Renal pelvis (tissue), 4 donors: Measurements from ENCODE around the gene NOMO2. TPM values are rescaled to one million over a fixed set of nuclear protein-coding genes. Genes with fewer than 3 reads are reported as not detected.
"Not testable (repeated sequence)": the region's sequence is repeated elsewhere in the genome, so short reads cannot be mapped to it uniquely, and the experiment has no call there.

Experiments used
- DNase-seq: peaks from one replicate; pipeline ENCODE4 v3.0.0-alpha.2; 2013
- polyA plus RNA-seq, 3 donors: library from polyadenylated mRNA; unstranded; fragments of 120-200 nt; gene quantifications; one replicate each; pipeline ENCODE4 v1.2.1, GENCODE V29; 2013; ENCODE audit not compliant: insufficient read length in 3 of 3

Gene NOMO2
- polyA plus RNA-seq, 3 donors, result 45.2 to 74.4 (median 66.3) TPM

DNA sequence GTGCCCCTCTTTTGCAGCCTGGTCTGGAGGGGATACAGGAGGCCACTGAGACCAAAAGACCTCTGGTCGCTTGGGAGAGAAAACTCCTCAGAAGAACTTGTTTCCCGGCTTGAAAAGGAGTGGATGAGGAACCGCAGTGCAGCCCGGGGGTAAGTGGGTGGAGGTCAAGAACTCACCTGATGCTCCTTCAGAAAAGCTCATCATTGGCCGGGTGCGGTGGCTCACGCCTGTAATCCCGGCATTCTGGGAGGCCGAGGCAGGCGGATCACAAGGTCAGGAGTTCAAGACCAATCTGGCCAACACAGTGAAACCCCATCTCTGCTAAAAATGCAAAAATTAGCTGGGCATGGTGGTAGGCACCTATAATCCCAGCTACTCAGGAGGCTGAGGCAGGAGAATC, 23.9 kb upstream of the NOMO2 start:
- DNase-seq, result not testable (repeated sequence)

- DNase-seq, result no peak
Measured at GRCh38 chr16:18582902-18583301, 21.0 kb upstream of the NOMO2 start.

DNA sequence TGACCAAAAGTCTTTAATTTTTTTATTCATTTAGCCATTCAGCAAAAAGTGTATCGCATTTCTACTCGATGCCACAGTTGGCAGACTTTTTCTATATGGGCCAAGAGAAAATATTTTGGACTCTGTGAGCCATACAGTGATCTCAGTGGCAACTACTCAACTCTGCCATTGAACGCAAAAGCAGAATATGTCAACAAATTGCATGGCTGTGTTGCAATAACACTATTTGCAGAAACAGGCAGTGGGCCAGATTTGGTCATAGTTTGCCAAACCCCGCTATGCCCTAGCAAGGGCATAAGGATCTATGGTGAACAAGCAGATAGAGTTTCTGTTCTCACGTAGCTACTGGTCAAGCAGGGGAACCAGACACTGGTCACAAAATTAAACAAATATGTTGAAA, 18.5 kb upstream of the NOMO2 start:
- DNase-seq, result not testable (repeated sequence)

DNA sequence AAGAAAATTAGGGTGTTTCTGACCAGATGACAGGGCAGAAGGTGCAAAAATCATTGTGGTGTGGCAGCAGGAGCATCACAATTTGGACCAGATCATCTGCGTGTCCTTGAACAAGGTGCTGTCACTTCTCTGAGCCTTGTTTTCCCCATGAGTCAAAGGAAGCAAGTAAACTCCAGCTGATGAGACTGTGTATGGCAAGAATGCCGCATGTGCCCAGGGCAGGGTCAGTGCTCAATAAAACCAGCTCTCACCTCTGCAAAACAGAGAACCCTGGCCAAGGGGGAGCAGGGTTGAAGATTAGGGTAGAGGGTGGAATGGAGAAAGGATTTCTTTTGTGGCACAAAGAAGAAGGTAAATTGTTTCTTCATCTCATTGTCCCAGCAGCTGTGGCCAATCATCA, 17.4 kb upstream of the NOMO2 start:
- not testable (repeated sequence) for DNase-seq

GRCh38 chr16:18577942-18578341, 16.0 kb upstream of the NOMO2 start:
- not testable (repeated sequence) for DNase-seq

GRCh38 chr16:18575945-18576344, 14.0 kb upstream of the NOMO2 start:
- not testable (repeated sequence) for DNase-seq

DNA sequence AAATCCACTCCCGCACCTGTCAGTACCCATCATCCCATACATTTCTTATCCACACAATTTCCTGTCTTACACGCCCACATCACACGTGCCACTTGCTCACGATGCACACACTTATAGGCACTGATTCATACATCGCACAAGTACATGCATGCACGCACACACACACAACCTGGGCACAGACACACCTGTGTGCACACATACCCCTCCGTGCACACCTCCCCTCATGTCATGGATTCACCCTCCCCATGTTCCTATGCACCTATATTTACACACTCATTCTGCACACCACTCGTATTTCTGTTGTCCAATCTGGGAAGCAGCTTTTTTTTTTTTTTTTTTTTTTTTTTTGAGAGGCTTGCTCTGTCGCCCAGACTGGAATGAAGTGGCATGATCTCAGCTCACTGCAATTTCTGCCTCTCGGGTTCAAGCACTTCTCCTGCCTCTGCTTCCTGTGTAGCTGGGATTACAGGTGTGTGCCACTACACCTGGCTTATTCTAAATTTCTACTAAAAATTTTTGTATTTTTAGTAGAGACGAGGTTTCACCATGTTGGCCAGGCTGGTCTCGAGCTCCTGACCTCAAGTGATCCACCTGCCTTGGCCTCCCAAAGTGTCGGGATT, 13.5 kb upstream of the NOMO2 start:
- not testable (repeated sequence) for DNase-seq

DNA sequence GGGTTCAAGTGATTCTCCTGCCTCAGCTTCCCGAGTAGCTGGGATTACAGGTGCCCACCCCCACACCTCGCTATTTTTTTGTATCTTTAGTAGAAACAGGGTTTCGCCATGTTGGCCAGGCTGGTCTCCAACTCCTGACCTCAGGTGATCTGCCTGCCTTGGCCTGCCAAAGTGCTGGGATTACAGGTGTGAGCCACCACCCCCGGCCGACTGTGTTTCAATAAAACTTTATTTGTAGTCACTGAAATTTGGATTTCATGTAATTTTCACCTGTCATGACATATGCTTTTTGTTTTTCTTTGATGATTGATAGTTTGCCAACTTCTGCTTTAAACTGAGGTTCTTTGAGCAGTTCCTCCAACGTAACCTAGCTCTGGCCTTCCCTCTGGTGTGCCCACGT, 12.0 kb upstream of the NOMO2 start:
- not testable (repeated sequence) for DNase-seq

DNA sequence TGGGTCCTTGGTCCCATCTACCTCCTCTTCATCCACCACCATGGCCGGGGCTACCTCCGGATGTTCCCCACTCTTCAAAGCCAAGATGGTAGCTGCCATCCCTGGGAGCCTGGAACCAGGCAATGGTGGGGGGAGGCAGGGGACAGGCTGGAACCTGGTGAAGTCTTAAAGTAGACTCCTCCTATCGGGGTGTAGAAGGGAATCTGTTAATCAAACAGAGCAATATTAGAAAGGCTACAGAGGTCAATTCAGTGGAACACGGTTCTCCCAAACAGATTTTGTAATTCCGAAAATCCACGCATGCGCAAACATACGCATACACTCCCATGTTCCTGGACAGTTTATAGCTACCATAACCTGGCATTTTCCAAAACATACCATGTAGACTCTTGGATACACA, 11.1 kb upstream of the NOMO2 start:
- not testable (repeated sequence) for DNase-seq

DNA sequence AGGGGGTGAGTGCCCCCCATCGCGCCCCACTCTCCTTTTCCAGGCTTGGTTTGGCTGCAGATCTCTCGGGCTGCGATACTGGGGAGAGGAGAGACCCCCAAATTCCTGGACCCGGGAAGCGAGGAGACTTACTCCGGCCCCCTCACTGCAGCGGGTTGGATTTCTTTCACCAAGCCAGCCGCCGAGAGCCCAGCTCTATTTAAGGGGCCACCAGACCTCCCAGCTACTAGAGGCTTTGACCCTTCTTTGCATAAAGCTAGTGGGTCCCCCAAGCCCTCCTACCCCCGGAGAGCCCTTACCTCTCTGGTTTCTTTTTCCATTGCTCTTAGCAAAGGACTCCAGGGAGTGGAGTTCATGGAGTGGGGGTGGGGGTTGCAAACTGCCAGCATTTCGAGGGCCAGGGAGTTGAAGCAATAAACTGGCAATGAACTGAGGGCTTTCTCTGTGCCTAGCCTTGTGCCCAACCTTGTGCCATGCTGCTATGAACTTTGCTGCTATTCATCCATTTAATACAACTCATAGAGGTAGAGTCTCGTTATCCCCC, 9.5 kb upstream of the NOMO2 start:
- not testable (repeated sequence) for DNase-seq

DNA sequence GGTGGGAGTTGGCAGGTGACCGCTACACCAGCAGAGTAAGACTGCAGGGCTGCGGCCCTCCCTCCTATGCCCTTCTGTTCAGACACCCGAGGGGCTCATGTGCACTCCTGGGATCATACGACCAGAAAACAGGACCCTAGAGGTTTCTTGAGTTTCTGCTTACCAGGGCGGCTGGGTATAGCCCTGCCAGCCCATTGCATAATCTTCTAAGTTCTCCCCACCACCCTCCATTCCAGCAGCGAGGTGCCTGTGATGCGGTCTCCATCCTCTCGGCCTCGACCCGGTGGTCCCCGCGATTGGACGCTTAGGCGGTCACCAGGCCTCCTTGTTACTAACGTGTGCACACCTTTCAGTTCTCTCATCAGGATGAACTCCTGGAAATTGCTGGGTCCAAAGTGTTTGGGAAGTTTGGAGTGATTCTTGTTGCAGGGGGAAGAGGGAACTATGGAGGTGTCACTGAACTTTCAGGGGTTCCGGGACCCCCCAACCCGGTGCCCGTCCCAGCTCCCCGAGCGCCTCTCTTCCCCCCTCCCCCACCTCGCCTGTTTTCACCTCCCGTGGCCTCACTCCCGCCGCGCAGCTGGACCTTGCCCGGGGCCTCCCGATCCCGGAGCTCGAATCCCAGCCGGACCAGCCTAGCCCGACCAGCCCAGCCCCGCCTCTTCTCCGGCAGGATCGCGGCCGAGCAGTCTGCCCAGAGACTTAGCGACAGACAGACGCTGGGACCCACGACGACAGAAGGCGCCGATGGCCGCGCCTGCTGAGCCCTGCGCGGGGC, 8.8 kb upstream of the NOMO2 start:
- DNase-seq, result not testable (repeated sequence)

DNA sequence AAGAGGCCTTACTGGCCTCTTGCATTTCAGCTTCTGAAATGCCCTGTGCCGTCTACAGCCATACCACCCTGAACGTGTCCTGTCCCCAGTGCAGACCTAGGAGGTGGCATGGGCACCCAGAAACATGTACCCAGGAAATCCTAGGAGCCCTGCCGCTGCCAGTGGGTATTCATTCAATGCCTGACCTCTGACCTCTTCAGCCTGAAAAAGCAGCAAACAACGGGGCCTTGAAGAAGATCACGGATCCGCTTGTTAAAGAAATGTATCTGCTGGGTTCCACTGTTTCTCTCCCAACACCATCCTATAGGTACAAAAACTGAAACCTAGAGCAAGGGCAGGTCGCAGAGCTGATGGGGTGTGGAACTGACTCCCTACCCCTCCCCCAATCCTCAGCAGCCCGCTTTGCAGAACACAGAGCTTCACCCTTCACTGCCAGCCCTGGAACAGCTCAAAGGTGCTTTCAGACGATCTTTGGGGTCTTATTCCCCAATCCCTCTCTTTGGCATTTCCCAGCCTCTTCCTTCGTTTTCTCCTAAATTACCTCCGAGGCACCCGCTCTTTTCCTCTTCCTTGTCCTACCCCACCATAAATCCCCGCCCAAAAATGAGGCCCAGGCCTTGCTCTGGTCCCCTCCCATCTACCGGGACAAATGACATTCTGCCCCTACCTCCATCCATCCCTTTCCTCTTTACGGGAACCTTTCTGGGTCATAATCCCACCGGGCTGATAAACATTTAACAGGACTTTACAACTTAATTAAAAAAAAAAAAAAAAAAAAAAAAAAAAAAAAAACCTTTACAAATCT, 1.3 kb downstream of the NOMO2 start:
- DNase-seq, result not testable (repeated sequence)

DNA sequence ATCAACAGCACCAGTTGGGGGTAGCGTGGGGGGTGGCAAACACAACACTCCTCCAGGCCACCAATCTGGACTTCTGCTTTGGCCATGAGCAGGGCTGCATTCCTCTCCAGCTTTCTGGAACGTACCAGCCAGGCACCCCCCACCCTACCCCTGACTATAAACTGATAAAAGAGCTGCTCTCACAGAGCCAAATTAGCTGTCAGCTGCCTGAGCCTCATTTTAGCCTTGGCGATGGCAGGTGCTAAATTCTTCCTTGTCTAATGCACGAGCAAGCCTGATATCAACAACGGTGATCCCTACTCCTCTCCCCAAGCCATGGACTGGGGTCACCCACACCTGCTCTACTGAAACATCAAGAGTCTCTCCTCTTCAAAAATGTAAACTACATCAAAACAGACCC, 8.2 kb downstream of the NOMO2 start:
- DNase-seq, result not testable (repeated sequence)

- DNase-seq, result not testable (repeated sequence)
Measured at GRCh38 chr16:18547382-18547781, 14.5 kb downstream of the NOMO2 start.

DNA sequence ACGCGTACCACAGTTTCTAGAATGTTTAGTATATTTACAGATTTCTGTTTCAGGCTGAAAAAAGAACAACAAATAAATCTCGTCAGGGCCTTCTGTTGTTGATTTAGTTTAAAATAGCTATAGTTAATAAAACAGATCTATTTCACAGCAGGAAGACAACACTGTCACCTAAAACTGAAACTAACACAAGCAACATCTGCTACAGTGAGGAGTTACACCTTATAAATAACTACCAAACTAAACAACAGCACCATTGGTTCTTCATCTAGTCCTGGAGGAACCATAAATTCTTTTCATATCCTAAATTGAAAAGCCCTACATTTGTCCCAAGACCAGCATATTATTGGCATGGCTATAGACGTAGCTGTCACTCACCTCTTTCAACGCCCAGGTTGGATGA, 15.0 kb downstream of the NOMO2 start:
- DNase-seq, result not testable (repeated sequence)

DNA sequence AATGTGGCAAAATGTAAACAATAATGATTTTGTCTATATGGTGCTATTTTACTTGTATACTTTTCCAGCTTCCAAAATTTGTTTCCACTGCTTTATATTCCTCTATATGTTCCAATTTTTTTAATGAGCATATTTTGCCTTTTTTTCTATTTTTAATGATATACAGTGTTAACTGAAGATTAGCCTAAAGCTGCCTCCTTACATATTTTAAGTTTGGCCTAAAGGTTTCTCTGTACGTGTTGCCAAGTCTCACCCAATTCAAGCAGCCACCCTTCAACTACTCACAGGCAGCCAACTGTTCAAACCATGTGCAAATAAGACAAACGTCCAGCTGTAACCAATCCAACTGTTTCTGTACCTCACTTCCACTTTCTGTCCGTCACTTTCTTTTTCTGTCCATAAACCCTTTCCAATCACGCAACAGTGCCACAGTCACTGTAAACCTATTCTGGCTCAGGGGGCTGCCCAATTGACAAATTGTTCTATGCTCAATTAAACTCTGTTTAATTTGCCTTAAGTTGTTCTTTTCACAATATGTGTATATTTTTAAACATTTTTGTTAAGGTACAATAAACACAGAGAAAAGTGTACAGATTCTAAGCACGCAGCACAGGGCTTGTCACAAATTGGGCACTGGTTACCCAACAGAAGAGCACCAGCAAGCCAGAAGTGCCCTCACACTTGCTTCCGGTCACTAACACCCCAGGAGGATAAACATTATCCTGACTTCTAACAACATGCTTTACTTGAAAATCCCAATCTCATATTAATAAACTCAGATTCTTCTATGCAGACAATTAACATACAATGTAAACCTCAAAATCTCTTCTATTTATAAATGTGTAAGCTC, 17.4 kb downstream of the NOMO2 start:
- not testable (repeated sequence) for DNase-seq

DNA sequence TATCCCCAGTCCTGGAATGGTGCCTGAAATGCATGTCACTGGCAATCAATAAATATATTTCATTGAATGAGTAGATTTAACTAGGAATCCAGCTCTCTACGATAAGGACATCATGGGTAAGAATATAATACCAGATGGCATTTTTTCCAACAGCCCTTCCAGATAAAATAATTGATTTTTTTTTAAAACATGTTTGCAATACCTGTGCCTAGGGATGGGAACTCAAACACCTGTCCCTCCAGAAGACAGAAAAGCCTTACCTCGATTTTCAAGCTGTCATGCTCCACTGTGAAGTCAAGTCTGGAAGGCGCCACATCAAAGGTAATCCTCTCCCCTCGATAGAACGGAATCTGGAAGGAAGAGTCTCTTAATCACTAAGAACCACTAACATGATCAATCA, 20.0 kb downstream of the NOMO2 start:
- DNase-seq, result not testable (repeated sequence)

GRCh38 chr16:18537004-18537403, 24.9 kb downstream of the NOMO2 start:
- DNase-seq, result not testable (repeated sequence)

DNA sequence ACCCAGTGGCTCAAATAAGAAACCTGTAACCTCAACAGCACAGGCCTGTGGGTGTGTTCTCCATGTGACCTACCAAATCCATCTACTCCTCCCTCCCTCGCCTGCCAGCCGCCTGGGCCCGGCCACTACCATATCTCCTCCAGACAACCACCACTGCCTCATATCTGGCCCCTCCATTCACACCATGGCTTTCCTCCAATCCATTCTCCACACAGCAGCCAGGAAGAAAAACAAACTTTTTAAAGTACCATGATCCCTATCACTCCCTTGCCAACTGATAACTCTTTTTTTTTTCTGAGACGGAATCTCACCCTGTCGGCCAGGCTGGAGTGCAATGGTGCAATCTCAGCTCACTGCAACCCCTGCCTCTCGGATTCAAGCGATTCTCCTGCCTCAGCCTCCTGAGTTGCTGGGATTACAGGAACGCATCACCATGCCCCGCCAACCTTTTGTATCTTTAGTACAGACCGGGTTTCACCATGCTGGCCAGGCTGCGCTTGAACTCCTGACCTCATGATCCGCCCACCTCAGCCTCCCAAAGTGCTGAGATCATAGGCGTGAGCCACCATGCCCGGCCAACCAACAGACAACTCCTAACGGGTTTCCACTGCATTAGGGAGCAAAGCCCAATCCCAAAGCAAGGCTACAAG, 26.3 kb downstream of the NOMO2 start:
- not testable (repeated sequence) for DNase-seq

DNA sequence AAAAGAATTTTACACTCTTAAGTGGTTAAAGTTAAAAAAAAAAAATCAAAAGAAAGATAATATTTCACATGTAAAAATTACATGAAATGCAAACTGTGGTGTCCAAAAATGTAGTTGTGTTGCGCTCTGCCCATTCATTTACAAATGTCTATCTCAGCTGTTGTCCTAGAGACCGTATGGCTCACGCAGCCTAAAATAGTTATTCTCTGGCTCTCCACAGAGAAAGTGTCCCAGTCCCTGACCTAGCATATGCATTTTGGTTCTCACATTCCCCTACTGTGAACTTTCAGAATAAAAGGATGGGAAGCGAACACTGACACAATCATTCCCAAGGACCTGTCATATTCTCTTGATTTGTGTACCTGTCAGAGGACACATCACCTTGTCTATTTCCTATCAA, 27.6 kb downstream of the NOMO2 start:
- DNase-seq, result not testable (repeated sequence)

DNA sequence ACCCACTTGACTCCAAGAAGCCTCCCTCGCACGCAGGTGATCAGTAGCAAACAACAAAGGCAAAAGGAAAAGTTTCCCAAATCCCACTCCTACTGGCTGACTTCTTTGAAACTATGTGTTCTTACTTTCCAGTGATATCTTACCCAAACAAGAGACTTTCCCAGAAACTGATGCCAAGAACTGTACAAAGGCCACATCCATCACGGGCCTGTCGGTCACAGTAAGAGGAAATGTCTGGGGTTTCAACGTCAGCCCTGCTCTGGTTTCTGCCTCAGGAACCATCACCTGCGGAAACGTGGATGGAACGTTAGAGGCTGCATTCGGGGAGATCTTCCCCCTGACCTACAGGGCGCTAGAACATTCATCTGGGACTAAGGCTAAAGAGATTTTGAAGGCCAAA, 30.6 kb downstream of the NOMO2 start:
- not testable (repeated sequence) for DNase-seq
